ENCODE results near the gene HPN. TPM values are rescaled to one million over a fixed set of nuclear protein-coding genes. Genes with fewer than 3 reads are reported as not detected.

HPN gene
- total RNA-seq, 2 donors from 2014 or later, result 0.31 TPM; not detected in 1

DNA sequence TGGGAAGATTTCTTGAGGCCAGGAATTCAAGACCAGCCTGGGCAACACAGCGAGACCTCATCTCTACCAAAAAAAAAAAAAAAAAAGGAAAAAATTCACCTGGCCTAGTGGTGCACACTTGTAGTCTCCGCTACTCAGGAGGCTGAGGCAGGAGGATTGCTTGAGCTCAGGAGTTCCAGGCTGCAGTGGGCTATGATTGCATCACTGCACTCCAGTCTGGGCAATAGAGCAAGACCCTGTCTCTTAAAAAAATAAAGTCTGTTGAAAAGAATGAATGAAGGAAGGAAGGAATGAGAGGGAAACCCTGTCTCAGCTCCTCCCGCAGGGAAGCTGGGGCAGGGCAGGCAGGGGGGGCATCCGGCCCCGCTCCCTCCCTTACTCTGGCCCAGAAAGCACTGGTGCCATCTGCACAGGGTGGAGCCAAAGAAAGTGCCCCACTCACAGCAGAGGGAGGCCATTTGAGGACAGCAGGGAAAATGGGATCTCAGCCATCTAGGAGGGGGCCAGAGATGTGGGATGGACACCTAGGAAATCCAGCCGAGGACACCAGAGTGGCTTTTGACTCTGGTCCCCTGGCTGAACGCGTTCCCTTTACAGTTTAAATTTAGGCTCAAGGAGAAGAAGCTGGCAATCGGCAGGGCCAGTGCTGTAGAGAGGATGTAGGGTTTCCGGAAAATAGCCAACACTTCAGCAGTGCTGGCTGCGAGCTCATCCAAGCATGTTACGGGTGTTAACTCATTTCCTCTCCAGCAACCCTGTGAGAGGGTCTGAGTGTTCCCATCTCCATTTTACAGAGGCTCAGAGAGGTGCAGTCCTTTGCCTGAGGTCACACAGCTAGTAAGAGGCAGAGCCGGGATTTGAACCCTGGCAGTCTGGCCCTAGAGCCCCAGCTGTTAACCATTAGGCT, 3.6 kb upstream of the HPN start:
- Mint-ChIP-seq H3K9me3 (no peaks in the 10 kb centered on the region), H3K36me3 (no peaks in the 10 kb centered on the region), H3K27ac (peak overlapping the region in 1 of 2 donors; percentile 85), H3K27me3 (peaks cover 15 to 18% of the 10 kb centered on the region in 2 donors), H3K4me3 (no peak overlapping the region), H3K4me1 (ENCODE audit: low read depth in 2 of 2) (peaks cover 8 to 21% of the 10 kb centered on the region in 2 donors)
- ATAC-seq (no peak), DNase-seq (ENCODE audit: low spot score) (no peak)

DNA sequence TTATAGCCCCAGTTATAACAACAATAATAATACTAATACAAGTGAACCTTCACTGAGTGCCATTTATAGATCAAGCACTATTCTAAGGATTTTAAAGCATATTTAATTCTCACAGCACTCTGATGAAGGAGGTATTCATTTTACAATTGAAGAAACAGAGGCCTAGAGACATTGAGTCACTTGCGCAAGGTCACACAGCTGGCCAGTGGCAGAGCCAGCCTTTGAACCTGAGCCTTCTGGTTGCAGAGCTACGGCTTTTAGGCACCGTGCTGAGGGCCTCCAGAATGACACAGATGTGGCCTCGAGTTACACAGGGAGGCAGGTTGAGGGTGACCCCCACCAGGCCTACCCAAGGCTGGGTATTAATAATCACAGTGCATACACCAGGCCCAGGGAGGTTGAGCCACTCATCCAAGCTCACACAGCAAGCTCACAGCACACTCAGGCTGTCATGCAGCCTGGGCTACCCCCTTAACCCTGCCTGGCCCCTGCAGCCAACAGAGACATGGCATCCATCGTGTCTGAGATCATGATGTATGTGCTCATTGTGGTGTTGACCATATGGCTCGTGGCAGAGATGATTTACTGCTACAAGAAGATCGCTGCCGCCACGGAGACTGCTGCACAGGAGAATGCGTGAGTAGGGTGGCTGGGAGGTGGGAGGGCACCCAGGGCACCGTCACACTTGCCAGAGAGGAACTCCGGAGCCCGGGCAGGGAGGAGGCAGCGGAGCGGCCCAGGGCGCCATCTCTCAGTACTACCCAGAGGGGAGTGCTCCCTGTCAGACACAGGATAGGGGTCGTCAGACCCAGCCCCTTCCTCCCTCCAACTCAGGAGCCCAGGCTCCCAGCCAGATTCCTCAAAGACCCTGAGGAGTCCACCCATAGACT, 2.7 kb upstream of the HPN start:
- DNase-seq (ENCODE audit: low spot score) (no peak), ATAC-seq (peak; percentile 13 to 44)
- Mint-ChIP-seq H3K9me3 (no peaks in the 10 kb centered on the region), H3K27ac (peak overlapping the region in 1 of 2 donors; percentile 85), H3K27me3 (peaks cover 14 to 18% of the 10 kb centered on the region in 2 donors), H3K4me1 (ENCODE audit: low read depth in 2 of 2) (peaks cover 8 to 21% of the 10 kb centered on the region in 2 donors), H3K4me3 (no peak overlapping the region), H3K36me3 (no peaks in the 10 kb centered on the region)

DNA sequence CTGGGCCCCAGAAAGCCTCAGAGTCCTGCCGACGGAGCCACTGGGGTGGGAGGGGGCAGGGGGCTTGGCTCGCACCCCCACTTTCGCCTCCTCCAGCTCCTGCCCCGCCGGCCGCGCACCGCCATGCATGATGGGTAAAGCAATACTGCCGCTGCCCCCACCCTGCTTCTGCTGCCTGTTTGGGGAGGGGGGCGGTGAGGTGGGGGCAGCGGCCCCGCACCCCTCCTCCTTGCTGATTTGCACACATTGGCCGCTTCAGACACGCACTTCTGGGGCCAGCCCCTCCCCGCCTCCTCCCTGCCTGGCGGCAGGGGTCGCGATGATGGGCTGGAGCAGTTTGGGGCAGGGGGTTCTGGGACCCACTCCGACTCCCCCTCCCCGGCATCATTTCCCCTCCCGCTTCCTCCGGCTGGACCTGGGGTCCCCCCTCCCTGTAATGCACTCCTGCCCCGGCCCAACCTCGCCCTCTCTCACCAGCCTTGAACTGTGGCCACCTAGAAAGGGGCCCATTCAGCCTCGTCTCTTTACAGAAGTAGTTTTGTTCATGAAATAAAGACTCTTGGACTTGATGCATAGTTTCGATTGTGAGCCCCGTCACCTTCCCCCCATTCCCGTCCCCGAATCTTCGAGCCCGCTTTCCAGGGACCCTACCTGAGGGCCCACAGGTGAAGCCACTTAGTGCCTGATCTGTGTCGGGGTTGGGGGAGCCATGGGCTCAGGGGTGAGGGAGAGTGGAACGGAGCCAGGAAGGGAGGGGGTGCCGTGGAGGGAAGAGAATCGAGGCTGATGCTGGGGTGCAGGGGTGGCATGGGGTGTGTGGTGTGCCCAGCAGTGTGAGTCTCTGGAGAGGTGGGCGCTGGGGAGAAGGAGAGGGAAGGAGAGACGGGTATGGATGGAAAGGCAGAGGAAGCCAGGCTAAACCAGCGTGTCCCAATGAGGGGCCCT, 1.4 kb upstream of the HPN start:
- DNase-seq (ENCODE audit: low spot score) (no peak), ATAC-seq (no peak)
- no peaks in the 10 kb centered on the region for H3K9me3 Mint-ChIP-seq
- H3K36me3 Mint-ChIP-seq, result no peaks in the 10 kb centered on the region
- no peak overlapping the region for H3K27ac Mint-ChIP-seq
- H3K27me3 Mint-ChIP-seq, result peaks cover 18 to 25% of the 10 kb centered on the region in 2 donors
- peaks cover 8 to 33% of the 10 kb centered on the region in 2 donors for H3K4me1 Mint-ChIP-seq (ENCODE audit: low read depth in 2 of 2)
- peak overlapping the region; percentile 52 for H3K4me3 Mint-ChIP-seq

DNA sequence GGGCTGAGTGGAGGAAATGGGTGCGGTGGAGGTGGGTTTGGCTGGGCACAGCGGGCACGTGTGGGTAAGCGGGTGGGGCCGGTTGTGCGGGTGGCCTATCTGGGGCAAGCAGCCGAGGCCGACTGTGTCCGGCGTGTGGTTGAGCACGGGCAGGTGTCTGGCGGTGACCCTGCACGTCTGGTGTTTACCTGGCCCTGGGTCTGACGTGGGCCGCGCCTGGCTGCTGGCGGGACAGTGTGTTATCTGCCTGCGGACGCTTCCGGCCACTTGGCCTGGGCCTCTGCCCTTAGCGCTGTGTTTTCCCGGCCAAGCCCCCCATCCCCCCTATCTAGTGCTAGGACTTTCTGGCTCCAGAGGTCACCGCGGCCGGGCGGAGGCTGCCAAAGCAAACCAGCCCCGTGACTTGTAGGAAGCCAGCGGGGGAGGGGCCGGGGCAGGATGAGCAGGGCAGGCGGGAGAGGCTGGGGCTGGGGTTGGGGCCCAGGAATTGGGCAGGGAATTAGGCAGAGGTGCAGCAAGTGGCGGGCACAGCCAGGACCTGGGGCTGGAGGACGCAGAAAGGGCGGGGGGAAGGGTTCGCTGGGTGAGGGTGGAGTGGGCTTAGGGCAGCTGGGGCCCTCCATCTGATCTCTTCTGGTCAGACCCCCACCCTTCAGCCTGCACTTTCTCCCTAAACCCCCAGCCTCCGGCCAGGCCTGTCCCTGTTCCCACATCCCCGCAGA, 534 bp upstream of the HPN start:
- no peaks in the 10 kb centered on the region for H3K36me3 Mint-ChIP-seq
- H3K9me3 Mint-ChIP-seq, result no peaks in the 10 kb centered on the region
- H3K27me3 Mint-ChIP-seq, result peaks cover 18 to 25% of the 10 kb centered on the region in 2 donors
- DNase-seq (ENCODE audit: low spot score), result no peak
- ATAC-seq, result no peak
- H3K27ac Mint-ChIP-seq, result no peak overlapping the region
- peaks cover 8 to 39% of the 10 kb centered on the region in 2 donors for H3K4me1 Mint-ChIP-seq (ENCODE audit: low read depth in 2 of 2)
- H3K4me3 Mint-ChIP-seq, result peak overlapping the region; percentile 52

DNA sequence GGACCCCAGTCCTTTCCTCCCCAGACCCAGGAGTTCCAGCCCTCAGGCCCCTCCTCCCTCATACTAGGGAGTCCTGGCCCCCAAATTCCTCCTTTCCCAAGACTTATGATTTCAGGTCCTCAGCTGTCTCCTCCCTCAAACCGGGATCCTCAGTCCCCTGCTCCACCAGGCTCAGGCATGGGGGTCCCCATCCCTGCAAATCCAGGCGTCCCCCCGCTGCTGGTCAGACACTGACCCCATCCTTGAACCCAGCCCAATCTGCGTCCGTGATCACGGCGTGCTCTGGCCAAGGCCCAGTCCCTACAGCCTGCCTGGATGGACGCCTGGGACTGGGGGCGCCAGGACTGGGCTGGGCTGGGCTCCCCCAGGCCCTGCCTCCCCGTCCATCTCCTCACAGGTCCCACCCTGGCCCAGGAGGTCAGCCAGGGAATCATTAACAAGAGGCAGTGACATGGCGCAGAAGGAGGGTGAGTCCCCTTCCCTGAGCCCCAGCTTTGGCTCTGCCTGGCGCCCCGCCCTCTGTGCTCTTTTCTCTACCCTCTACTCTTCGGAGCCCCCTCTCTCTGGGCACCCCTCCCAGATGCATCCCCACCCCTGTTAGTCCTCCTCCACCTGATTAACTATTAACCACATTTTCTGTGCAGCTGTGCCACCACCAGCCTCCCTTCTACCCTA, 672 bp downstream of the HPN start:
- no peak overlapping the region for H3K27ac Mint-ChIP-seq
- ATAC-seq (no peak), DNase-seq (ENCODE audit: low spot score) (no peak)
- H3K36me3 Mint-ChIP-seq, result no peaks in the 10 kb centered on the region
- peaks cover 18 to 25% of the 10 kb centered on the region in 2 donors for H3K27me3 Mint-ChIP-seq
- peaks cover 8 to 39% of the 10 kb centered on the region in 2 donors for H3K4me1 Mint-ChIP-seq (ENCODE audit: low read depth in 2 of 2)
- no peaks in the 10 kb centered on the region for H3K9me3 Mint-ChIP-seq
- H3K4me3 Mint-ChIP-seq, result no peak overlapping the region

DNA sequence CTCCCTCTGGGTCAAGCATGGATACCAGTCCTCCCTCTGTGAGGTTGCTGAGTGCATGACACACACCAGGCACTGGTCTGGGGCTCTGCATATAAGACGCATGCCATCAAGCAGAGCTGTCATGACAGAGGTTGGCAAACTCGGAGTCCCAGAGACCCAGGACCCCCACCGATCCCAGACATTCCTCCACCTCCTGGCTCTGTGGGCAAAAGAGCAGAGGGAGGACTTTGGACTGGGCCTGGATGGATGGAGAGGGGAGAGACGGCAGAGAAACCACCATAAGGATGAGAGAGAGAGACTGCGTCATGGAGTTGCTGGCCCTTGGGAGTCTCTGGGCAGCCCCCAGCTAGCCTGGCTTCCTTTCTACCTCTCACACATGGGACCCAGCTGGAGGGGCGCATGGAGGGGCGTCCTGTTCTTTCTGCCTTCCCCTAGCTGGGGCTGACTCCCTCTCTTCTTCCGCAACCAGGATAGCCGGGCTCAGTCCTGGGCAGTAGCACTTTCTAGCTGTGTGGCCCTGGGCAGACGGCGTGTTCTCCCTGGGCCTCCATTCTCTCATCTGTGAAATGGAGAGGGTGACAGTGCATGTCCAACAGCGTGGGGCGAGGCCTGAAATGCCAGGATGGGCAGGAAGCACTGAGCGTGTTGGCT, 1.6 kb downstream of the HPN start:
- Mint-ChIP-seq H3K27ac (no peak overlapping the region), H3K27me3 (peaks cover 18 to 25% of the 10 kb centered on the region in 2 donors), H3K36me3 (no peaks in the 10 kb centered on the region), H3K4me1 (ENCODE audit: low read depth in 2 of 2) (peaks cover 8 to 35% of the 10 kb centered on the region in 2 donors), H3K4me3 (no peak overlapping the region), H3K9me3 (no peaks in the 10 kb centered on the region)
- ATAC-seq (no peak), DNase-seq (ENCODE audit: low spot score) (no peak)

DNA sequence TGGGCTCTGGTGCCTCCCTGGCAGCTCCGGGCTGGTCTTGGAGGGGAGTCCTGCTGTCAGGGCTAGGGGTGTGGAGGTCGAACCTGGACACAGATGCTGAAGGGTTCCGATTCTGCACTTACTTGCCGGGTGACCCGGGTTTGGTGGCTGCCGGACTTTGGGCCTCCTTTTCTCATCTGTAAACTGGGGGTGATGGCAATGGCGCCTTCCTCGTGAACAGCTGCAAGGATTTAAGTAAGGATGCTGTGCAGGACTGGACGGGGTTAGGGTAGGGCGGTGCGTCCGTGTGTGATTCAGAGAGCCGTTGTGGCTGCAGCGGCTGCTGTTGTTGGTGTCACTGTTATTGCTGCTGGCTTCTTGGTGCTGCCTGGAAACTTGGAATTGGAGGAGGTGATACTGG, 2.4 kb downstream of the HPN start:
- Mint-ChIP-seq H3K27me3 (peaks cover 18 to 25% of the 10 kb centered on the region in 2 donors), H3K4me3 (no peak overlapping the region), H3K9me3 (no peaks in the 10 kb centered on the region), H3K4me1 (ENCODE audit: low read depth in 2 of 2) (peaks cover 8 to 30% of the 10 kb centered on the region in 2 donors), H3K36me3 (no peaks in the 10 kb centered on the region), H3K27ac (peak overlapping the region; percentile 8 to 72)
- ATAC-seq (no peak), DNase-seq (ENCODE audit: low spot score) (no peak)

DNA sequence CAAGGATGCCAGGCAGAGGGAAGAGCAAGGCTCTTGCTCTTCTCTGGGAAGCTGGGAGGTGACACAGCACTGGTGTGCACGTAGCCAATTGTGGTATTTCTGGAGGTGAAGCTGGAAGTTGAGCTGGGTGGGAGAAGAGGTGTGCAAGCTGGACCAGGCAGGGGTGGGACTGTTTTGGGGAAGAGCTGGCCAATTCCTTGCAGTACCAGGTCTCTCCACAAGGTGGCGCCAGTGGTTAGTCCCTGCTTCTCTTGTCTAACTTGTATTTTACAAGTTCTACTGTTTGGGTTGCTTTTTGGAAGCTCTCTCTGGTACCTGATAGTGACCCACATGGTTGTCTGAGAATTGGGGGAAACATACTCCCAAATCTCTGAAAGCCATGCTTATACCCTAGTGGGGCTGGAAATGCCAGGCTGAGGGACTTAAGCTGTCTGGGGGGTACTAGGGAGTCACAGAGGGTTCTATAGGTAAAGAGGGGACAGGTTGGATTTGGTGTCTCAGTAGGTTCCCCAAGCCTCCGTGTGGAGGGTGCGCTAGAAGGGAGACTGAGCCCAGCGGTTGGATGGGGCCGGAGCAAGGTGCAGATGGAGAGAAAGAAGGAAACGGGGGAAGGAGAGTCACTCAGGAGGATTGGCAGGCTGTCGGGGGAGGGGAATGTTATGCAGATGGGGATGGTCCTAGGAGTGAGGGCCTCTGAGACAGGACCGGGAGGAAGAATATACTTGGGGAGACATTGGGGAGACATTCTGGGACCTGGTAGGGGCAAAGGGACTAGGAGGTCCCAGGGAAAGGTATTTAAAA, 3.0 kb downstream of the HPN start:
- ATAC-seq, result peak in 1 of 2 donors; percentile 40
- Mint-ChIP-seq H3K4me1 (ENCODE audit: low read depth in 2 of 2) (peaks cover 8 to 28% of the 10 kb centered on the region in 2 donors), H3K27ac (peak overlapping the region; percentile 8 to 72)

DNA sequence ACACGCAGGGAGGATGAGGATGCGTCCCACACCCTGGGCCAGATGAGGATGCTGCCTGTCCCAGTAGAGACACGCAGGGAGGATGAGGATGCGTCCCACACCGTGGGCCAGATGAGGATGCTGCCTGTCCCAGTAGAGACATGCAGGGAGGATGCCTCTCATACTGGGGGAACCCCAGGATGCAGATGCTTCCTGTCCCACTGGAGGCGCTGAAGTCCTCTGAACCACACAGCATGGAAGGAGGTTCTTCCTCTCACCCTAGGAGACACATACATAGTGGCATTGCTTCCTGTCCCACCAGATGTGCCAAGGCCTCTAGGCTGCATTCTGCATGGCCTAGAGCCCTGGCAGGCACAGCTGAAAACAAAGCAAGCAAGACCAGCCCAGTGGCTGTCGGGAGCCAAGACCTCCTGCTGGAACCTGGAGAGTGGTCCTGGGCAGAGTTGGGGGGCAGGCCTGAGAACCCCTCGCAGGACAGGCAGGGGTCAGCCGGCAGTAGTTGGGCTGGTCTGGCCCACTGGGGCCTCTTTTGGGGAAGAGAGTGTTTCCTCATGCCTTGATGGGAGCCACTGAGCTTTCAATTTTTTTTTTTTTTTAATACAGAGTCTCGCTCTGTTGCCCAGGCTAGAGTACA, 4.3 kb downstream of the HPN start:
- H3K9me3 Mint-ChIP-seq, result no peaks in the 10 kb centered on the region
- H3K4me1 Mint-ChIP-seq (ENCODE audit: low read depth in 2 of 2), result peaks cover 1 to 21% of the 10 kb centered on the region in 2 donors
- DNase-seq (ENCODE audit: low spot score) (no peak), ATAC-seq (peak; percentile 65 to 71)
- H3K36me3 Mint-ChIP-seq, result no peaks in the 10 kb centered on the region
- H3K27ac Mint-ChIP-seq, result no peak overlapping the region
- peaks cover 12 to 18% of the 10 kb centered on the region in 2 donors for H3K27me3 Mint-ChIP-seq
- no peak overlapping the region for H3K4me3 Mint-ChIP-seq

More for the DNA sequence above, 3.0 kb downstream of the HPN start:
- peaks cover 18 to 25% of the 10 kb centered on the region in 2 donors for H3K27me3 Mint-ChIP-seq
- DNase-seq (ENCODE audit: low spot score), result no peak
- no peaks in the 10 kb centered on the region for H3K36me3 Mint-ChIP-seq
- H3K4me3 Mint-ChIP-seq, result no peak overlapping the region
- H3K9me3 Mint-ChIP-seq, result no peaks in the 10 kb centered on the region

DNA sequence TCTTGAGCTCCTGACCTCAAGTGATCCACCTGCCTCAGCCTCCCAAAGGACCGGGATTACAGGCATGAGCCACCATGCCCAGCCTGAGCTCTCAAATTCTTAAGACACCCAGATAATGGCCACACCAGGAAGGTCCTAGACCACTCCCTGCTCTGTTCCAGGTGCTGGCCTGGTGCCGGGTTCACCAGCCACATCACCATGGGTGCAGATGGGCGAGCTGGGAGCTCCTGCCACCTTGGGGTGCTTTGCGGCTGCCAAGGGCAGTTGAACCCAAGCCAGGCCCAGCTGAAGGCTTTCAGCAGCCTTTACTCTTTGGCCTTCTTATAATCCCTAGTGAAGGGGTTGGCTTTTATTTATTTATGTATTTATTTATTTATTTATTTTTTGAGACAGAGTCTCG, 4.9 kb downstream of the HPN start:
- DNase-seq (ENCODE audit: low spot score), result no peak
- H3K27ac Mint-ChIP-seq, result no peak overlapping the region
- H3K36me3 Mint-ChIP-seq, result no peaks in the 10 kb centered on the region
- H3K27me3 Mint-ChIP-seq, result peaks cover 12 to 18% of the 10 kb centered on the region in 2 donors
- no peaks in the 10 kb centered on the region for H3K9me3 Mint-ChIP-seq
- H3K4me1 Mint-ChIP-seq (ENCODE audit: low read depth in 2 of 2), result peaks cover 0 to 20% of the 10 kb centered on the region in 2 donors
- no peak for ATAC-seq
- H3K4me3 Mint-ChIP-seq, result no peak overlapping the region

DNA sequence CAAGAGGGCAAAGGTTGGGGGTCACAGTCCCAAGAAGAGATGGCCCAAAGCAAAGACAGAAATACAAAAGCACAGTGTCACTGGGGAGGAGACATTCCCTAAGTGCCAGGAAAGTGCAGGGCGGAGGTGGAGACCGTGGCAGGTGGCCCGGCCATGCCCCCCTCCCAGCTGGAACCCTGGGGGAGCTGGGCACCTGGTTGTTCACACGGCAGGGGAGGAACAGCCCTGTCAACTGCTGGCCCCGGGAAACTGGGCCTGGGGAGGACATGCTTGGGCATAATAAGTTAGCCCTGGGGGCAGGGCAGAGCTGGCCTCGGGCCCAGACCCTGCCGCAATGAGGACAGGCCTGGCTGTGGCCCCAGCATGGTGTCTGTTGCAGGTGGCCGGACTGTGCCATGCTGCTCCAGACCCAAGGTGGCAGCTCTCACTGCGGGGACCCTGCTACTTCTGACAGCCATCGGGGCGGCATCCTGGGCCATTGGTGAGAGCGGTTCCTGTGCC, 7.4 kb downstream of the HPN start:
- Mint-ChIP-seq H3K4me1 (ENCODE audit: low read depth in 2 of 2) (peaks cover 0 to 18% of the 10 kb centered on the region in 2 donors), H3K27ac (no peak overlapping the region), H3K9me3 (no peaks in the 10 kb centered on the region), H3K27me3 (peaks cover 0 to 11% of the 10 kb centered on the region in 2 donors), H3K4me3 (no peak overlapping the region), H3K36me3 (no peaks in the 10 kb centered on the region)
- ATAC-seq, result no peak
- no peak for DNase-seq (ENCODE audit: low spot score)

Data from natural killer cell treated with Interleukin-12 subunit alpha and Interleukin-12 subunit beta and Interleukin-15 and Interleukin-18, amount 100 ng/mL, for 72 hours (primary cell).